ENCODE measurements around the gene DOCK9. TPM values are rescaled to one million over a fixed set of nuclear protein-coding genes. Genes with fewer than 3 reads are reported as not detected.
A peak's percentile ranks its signal among the peaks of the same experiment; 100 is the strongest.

Gene DOCK9
- total and polyA plus RNA-seq, 9 donors = 31.0 to 75.3 (median 45.4) TPM

DNA sequence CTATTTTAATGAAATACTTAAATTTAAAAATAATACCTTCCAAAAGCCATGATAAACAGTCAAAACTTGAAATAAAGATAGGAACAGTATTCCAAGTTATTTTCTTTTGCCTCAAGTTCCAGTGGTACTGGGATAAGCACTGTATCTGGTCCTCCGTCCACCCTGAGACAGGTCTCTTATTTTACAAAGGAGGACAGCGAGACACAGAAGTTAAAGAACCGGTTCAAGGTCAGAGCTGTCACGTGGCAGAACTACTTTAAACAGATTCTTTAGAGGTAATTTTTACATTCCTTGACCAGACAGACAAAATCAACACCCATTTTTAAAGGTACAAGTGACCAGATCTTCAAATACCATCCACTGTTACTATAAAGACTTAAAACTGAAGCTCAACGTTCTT is 10.4 kb upstream of the DOCK9 start:
- H3K4me1 ChIP-seq (ENCODE audit: insufficient read depth) = peaks cover 5% of the 10 kb centered on the region

DNA sequence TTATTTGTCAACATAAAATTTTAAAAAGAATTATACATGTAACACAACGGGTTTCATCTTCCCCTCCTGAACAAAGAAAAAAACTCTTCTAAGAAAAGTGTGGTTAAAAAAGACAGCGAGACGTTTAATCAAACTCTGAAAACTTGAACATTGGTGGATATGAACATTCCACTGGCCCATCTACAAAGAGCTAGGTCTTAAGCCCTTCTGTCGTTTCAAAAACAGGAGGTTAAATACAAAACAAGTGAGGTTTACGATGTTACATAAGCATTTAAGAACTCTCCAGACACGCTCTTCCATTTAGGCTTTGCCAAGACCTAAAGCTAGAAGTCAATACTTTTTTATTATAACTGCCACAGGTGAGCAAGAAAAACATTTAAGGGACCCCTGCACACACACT is 9.4 kb upstream of the DOCK9 start:
- Histone ChIP-seq H3K27me3 (no peaks in the 10 kb centered on the region), H3K9me3 (no peaks in the 10 kb centered on the region), H3K27ac (peak overlapping the region in 1 of 2 donors; percentile 24), H3K4me3 (no peak overlapping the region), H3K36me3 (no peaks in the 10 kb centered on the region), H3K4me1 (ENCODE audit: insufficient read depth) (peaks cover 5% of the 10 kb centered on the region)
- intact Hi-C loops (cut with DNase I) = no loop called here
- 20 to 33% (median 25%) methylated on average over 6 of the region's 6 CpGs for WGBS, 3 donors
- DNase-seq = no peak
- TF ChIP-seq, protein P1, sequence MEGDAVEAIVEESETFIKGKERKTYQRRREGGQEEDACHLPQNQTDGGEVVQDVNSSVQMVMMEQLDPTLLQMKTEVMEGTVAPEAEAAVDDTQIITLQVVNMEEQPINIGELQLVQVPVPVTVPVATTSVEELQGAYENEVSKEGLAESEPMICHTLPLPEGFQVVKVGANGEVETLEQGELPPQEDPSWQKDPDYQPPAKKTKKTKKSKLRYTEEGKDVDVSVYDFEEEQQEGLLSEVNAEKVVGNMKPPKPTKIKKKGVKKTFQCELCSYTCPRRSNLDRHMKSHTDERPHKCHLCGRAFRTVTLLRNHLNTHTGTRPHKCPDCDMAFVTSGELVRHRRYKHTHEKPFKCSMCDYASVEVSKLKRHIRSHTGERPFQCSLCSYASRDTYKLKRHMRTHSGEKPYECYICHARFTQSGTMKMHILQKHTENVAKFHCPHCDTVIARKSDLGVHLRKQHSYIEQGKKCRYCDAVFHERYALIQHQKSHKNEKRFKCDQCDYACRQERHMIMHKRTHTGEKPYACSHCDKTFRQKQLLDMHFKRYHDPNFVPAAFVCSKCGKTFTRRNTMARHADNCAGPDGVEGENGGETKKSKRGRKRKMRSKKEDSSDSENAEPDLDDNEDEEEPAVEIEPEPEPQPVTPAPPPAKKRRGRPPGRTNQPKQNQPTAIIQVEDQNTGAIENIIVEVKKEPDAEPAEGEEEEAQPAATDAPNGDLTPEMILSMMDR (IDR thresholded peaks at IDR 0.05) = no peak
- no peak for TF ChIP-seq POLR2A (IDR thresholded peaks at IDR 0.05)
- TF ChIP-seq EP300 (IDR thresholded peaks at IDR 0.05) = no peak

More for the DNA sequence above, 10.4 kb upstream of the DOCK9 start:
- WGBS, 3 donors = 6 to 26% (median 7%) methylated on average over 5 of the region's 5 CpGs
- no peak for TF ChIP-seq POLR2A (IDR thresholded peaks at IDR 0.05)
- TF ChIP-seq, protein P1 (IDR thresholded peaks at IDR 0.05) = no peak
- Histone ChIP-seq H3K4me3 (no peak overlapping the region), H3K27ac (peak overlapping the region in 1 of 2 donors; percentile 7), H3K36me3 (no peaks in the 10 kb centered on the region), H3K27me3 (no peaks in the 10 kb centered on the region), H3K9me3 (no peaks in the 10 kb centered on the region)
- DNase-seq = no peak
- intact Hi-C loops (cut with DNase I) = no loop called here

DNA sequence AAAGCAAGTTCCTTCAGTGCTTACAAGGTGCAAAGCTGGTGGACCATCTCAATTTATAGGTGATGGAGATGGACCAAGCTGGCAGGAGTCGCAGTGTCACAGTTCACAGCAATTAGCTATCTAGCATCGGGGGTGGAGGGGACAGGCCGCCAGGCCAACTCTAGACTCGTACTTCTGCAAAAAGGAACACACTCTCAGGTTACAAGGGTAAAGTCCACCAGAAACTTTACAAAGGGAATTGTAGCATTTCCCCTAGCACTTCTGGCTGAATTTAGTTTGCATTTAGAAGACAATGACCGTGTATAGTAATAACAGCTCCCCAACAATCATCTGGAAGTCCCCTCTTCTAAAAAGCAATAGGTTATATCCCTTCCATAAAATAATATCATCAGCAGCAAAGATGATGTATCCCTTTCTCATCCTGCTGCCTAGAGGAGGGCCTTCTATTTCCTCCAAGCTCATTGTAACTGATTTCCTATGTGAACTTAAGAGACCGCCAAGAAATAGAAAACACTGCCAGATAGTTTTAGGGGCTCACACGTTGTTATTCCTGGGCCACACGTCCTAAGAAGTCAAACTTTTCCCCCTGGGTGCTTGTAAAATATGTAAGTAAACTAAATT is 8.5 kb upstream of the DOCK9 start:
- intact Hi-C loops (cut with DNase I) = no loop called here
- H3K4me1 ChIP-seq (ENCODE audit: insufficient read depth) = peaks cover 5% of the 10 kb centered on the region
- 88 to 92% (median 90%) methylated on average over 8 of the region's 8 CpGs for WGBS, 3 donors
- H3K9me3 ChIP-seq = no peaks in the 10 kb centered on the region
- H3K36me3 ChIP-seq = no peaks in the 10 kb centered on the region
- DNase-seq = no peak
- no peaks in the 10 kb centered on the region for H3K27me3 ChIP-seq
- H3K4me3 ChIP-seq = no peak overlapping the region
- TF ChIP-seq POLR2A (IDR thresholded peaks at IDR 0.05) (no peak), EP300 (IDR thresholded peaks at IDR 0.05) (no peak)
- TF ChIP-seq, protein P1 (IDR thresholded peaks at IDR 0.05) = no peak
- no peak overlapping the region for H3K27ac ChIP-seq

DNA sequence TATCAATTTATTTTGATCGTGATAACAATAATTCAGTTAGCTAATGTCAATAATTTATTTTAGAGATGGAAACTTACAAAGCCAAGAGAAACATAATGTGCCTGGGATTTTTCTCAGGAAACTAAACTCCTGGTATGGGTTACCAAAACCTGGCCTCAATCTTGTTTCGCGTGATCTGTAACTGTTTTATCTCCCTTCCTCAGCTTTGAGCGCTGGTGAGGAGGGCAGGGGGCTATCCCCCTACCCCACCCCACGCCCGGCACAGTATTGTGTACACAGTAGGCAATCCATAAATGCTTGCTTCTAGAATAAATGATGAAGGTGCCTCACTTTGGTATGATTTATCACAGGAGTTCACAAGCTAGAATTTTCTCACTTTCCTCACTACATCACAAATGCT is 7.7 kb upstream of the DOCK9 start:
- no peaks in the 10 kb centered on the region for H3K36me3 ChIP-seq
- H3K27ac ChIP-seq = no peak overlapping the region
- H3K4me3 ChIP-seq = no peak overlapping the region
- TF ChIP-seq POLR2A (IDR thresholded peaks at IDR 0.05) (no peak), EP300 (IDR thresholded peaks at IDR 0.05) (no peak)
- TF ChIP-seq, protein P1 (IDR thresholded peaks at IDR 0.05) = no peak
- H3K27me3 ChIP-seq = no peaks in the 10 kb centered on the region
- 94 to 97% (median 96%) methylated on average over 6 of the region's 6 CpGs for WGBS, 3 donors
- DNase-seq = no peak
- H3K9me3 ChIP-seq = no peaks in the 10 kb centered on the region
- intact Hi-C loops (cut with DNase I) = no loop called here
- H3K4me1 ChIP-seq (ENCODE audit: insufficient read depth) = peaks cover 5% of the 10 kb centered on the region

Data from ovary (tissue), 9 donors.